GM12801 (cell line): Measurements from ENCODE around the gene RGS7.

ENCODE experiments used
- CTCF ChIP-seq: IDR thresholded peaks from one replicate; pipeline ENCODE4 v1.5.1; 2011; ENCODE audit warnings: control low read depth; ENCODE audit not compliant: insufficient read length; ENCODE audit errors: extremely low read depth

Gene RGS7

GRCh38 chr1:241356519-241357365 lies at the start of gene RGS7:
Gene RGS7 (minus strand): TSS chr1:241357205.
- TF ChIP-seq CTCF, result no peak

GRCh38 chr1:241406421-241406820 lies 49.4 kb upstream of the RGS7 start:
- TF ChIP-seq CTCF, result no peak

GRCh38 chr1:241401156-241401555 lies 44.2 kb upstream of the RGS7 start:
- TF ChIP-seq CTCF, result no peak

GRCh38 chr1:241396747-241397681 lies 40.0 kb upstream of the RGS7 start:
- no peak for TF ChIP-seq CTCF

- no peak for TF ChIP-seq CTCF
Measured at GRCh38 chr1:241391926-241392710, 35.1 kb upstream of the RGS7 start.

- no peak for TF ChIP-seq CTCF
Measured at GRCh38 chr1:241390526-241390925, 33.5 kb upstream of the RGS7 start.

GRCh38 chr1:241389400-241389799 lies 32.4 kb upstream of the RGS7 start:
- TF ChIP-seq CTCF, result no peak
